Muscle layer of duodenum (tissue), 2 donors: Measurements from ENCODE around the gene PANX3.
"Not testable (repeated sequence)": the region's sequence is repeated elsewhere in the genome, so short reads cannot be mapped to it uniquely, and the experiment has no call there.

Experiments used
- H3K27ac ChIP-seq: one replicate; pipeline ENCODE4 v1.7.0; 2013; ENCODE audit warnings: mild to moderate bottlenecking, low read length
- H3K27me3 ChIP-seq: one replicate; pipeline ENCODE4 v1.7.0; 2013; ENCODE audit warnings: low read depth, mild to moderate bottlenecking, control low read depth, low read length
- H3K36me3 ChIP-seq, 2 donors: one replicate each; pipeline ENCODE4 v1.7.0; 2013; ENCODE audit warnings: low read length in 2 of 2, control low read depth in 1 of 2, mild to moderate bottlenecking in 1 of 2; ENCODE audit not compliant: insufficient read depth in 2 of 2, control insufficient read depth in 1 of 2
- H3K4me1 ChIP-seq, 2 donors: one replicate each; pipeline ENCODE4 v1.7.0; 2013; ENCODE audit warnings: low read length in 2 of 2, mild to moderate bottlenecking in 2 of 2, control low read depth in 1 of 2, moderate library complexity in 1 of 2; ENCODE audit not compliant: insufficient read depth in 2 of 2, control insufficient read depth in 1 of 2
- H3K4me3 ChIP-seq, 2 donors: one replicate each; pipeline ENCODE4 v1.7.0; 2013; ENCODE audit warnings: low read length in 2 of 2, low read depth in 1 of 2, mild to moderate bottlenecking in 1 of 2
- H3K9me3 ChIP-seq, 2 donors: one replicate each; pipeline ENCODE4 v1.7.0; 2013; ENCODE audit warnings: low read length in 2 of 2, control low read depth in 1 of 2, mild to moderate bottlenecking in 1 of 2; ENCODE audit not compliant: control insufficient read depth in 1 of 2
- donor health status: healthy.

The PANX3 gene

DNA sequence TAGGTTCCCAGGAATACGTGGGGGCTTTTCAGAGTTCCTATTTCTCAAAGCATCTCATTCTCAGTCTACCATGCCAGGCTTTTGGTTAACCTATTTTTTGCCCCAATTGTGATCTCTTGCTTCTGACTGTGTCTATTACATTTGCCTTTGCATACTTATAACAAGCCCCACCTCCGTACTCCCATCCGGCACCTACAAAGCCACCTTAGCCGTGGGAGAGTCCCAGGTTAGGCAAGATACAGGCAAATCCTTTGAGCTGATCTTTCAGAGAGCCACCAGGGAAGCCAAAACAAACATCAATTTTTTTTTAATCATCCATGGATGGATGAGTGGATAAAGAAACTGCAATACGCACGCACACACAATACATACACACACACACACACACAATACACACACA, 18.6 kb upstream of the PANX3 start:
- H3K27me3 ChIP-seq = no peaks in the 10 kb centered on the region
- H3K4me3 ChIP-seq = no peak overlapping the region
- no peaks in the 10 kb centered on the region for H3K4me1 ChIP-seq
- H3K27ac ChIP-seq = no peak overlapping the region
- no peaks in the 10 kb centered on the region for H3K9me3 ChIP-seq
- no peaks in the 10 kb centered on the region for H3K36me3 ChIP-seq

- H3K4me1 ChIP-seq = no peaks in the 10 kb centered on the region
- H3K27me3 ChIP-seq = no peaks in the 10 kb centered on the region
- no peak overlapping the region for H3K4me3 ChIP-seq
- no peaks in the 10 kb centered on the region for H3K9me3 ChIP-seq
- H3K27ac ChIP-seq = no peak overlapping the region
- no peaks in the 10 kb centered on the region for H3K36me3 ChIP-seq
These were observed 15.9 kb upstream of the PANX3 start for GRCh38 chr11:124595302-124595701.

DNA sequence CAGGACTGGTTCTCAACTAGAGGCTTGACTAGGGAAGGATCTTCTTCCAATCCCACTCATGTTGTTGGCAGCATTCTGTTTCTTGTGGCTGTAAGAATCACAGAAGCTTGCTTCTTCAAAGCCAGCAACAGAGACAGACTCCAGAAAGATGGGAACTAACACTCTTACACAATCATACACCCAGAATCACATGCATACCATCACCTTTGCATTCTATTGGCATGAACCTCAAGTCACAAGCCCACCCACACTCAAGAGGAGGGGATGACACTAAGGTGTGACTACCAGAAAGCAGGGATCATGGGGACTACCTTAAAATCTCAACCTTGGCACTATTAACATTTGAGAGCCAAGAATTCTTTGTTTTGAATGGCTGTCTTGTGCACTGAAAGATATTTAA, 13.6 kb upstream of the PANX3 start:
- H3K9me3 ChIP-seq = no peaks in the 10 kb centered on the region
- no peaks in the 10 kb centered on the region for H3K4me1 ChIP-seq
- H3K27ac ChIP-seq = no peak overlapping the region
- H3K4me3 ChIP-seq = no peak overlapping the region
- no peaks in the 10 kb centered on the region for H3K36me3 ChIP-seq
- no peaks in the 10 kb centered on the region for H3K27me3 ChIP-seq

GRCh38 chr11:124600621-124601320, 10.5 kb upstream of the PANX3 start:
- Histone ChIP-seq H3K4me1 (no peaks in the 10 kb centered on the region), H3K27ac (no peak overlapping the region), H3K27me3 (no peaks in the 10 kb centered on the region), H3K4me3 (no peak overlapping the region), H3K36me3 (no peaks in the 10 kb centered on the region), H3K9me3 (no peaks in the 10 kb centered on the region)

- Histone ChIP-seq H3K36me3 (no peaks in the 10 kb centered on the region), H3K4me1 (no peaks in the 10 kb centered on the region), H3K27ac (no peak overlapping the region), H3K4me3 (no peak overlapping the region), H3K9me3 (no peaks in the 10 kb centered on the region), H3K27me3 (no peaks in the 10 kb centered on the region)
These were observed 9.0 kb upstream of the PANX3 start for GRCh38 chr11:124602193-124602592.

GRCh38 chr11:124602723-124603122, 8.5 kb upstream of the PANX3 start:
- H3K4me3 ChIP-seq, H3K9me3 ChIP-seq, H3K27me3 ChIP-seq, H3K27ac ChIP-seq, H3K4me1 ChIP-seq, H3K36me3 ChIP-seq: not testable (repeated sequence)

- H3K4me3 ChIP-seq = no peak overlapping the region
- H3K27ac ChIP-seq = no peak overlapping the region
- H3K9me3 ChIP-seq = no peaks in the 10 kb centered on the region
- no peaks in the 10 kb centered on the region for H3K27me3 ChIP-seq
- H3K36me3 ChIP-seq = no peaks in the 10 kb centered on the region
- H3K4me1 ChIP-seq = no peaks in the 10 kb centered on the region
These were observed 5.5 kb upstream of the PANX3 start for GRCh38 chr11:124605719-124606118.

- Histone ChIP-seq H3K27ac (no peak overlapping the region), H3K4me3 (no peak overlapping the region), H3K4me1 (no peaks in the 10 kb centered on the region), H3K36me3 (no peaks in the 10 kb centered on the region), H3K9me3 (no peaks in the 10 kb centered on the region), H3K27me3 (no peaks in the 10 kb centered on the region)
These were observed 3.1 kb upstream of the PANX3 start for GRCh38 chr11:124608147-124608546.

DNA sequence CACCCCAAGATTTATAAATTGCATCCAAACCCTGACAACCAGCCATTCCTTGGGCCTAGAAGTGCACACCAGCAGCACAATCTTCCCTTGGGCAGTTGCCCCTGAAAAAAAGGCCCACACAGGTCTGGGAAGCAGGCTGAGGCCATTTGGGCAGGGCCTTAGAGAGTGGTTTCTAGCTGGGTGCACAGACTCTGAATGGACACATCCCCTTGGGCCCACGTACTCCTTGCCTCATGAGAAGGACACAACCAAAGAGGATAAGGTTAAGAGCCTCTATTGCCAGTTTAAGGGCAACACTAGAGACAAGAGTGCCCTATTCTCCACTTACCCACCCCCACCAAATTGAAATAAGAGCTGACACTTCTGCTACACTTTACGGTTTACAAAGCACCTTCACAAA, 933 bp upstream of the PANX3 start:
- H3K27ac ChIP-seq = no peak overlapping the region
- H3K36me3 ChIP-seq = no peaks in the 10 kb centered on the region
- H3K27me3 ChIP-seq = no peaks in the 10 kb centered on the region
- no peaks in the 10 kb centered on the region for H3K4me1 ChIP-seq
- no peaks in the 10 kb centered on the region for H3K9me3 ChIP-seq
- no peak overlapping the region for H3K4me3 ChIP-seq

GRCh38 chr11:124612045-124612444, 817 bp downstream of the PANX3 start:
- no peak overlapping the region for H3K27ac ChIP-seq
- no peaks in the 10 kb centered on the region for H3K27me3 ChIP-seq
- H3K9me3 ChIP-seq = no peaks in the 10 kb centered on the region
- no peaks in the 10 kb centered on the region for H3K4me1 ChIP-seq
- H3K36me3 ChIP-seq = no peaks in the 10 kb centered on the region
- H3K4me3 ChIP-seq = no peak overlapping the region

- Histone ChIP-seq H3K4me3 (no peak overlapping the region), H3K36me3 (no peaks in the 10 kb centered on the region), H3K27ac (no peak overlapping the region), H3K4me1 (no peaks in the 10 kb centered on the region), H3K27me3 (no peaks in the 10 kb centered on the region), H3K9me3 (no peaks in the 10 kb centered on the region)
These were observed 1.5 kb downstream of the PANX3 start for GRCh38 chr11:124612567-124613246.

GRCh38 chr11:124618863-124619262, 7.6 kb downstream of the PANX3 start:
- Histone ChIP-seq H3K27ac (no peak overlapping the region), H3K4me1 (peaks cover 0 to 6% of the 10 kb centered on the region in 2 donors), H3K36me3 (peaks cover 0 to 5% of the 10 kb centered on the region in 2 donors), H3K4me3 (no peak overlapping the region), H3K9me3 (no peaks in the 10 kb centered on the region), H3K27me3 (no peaks in the 10 kb centered on the region)
